HG03045 (cell line): Measurements from ENCODE around the gene GYG2.
"Not testable (repeated sequence)": the region's sequence is repeated elsewhere in the genome, so short reads cannot be mapped to it uniquely, and the experiment has no call there.

Experiments
- ATAC-seq: cut with Tn5 transposase; IDR thresholded peaks from one replicate; pipeline ENCODE4 v1.9.1; 2021; ENCODE audit warnings: mild to moderate bottlenecking, moderate library complexity; ENCODE audit not compliant: unreplicated experiment

GYG2 gene

DNA sequence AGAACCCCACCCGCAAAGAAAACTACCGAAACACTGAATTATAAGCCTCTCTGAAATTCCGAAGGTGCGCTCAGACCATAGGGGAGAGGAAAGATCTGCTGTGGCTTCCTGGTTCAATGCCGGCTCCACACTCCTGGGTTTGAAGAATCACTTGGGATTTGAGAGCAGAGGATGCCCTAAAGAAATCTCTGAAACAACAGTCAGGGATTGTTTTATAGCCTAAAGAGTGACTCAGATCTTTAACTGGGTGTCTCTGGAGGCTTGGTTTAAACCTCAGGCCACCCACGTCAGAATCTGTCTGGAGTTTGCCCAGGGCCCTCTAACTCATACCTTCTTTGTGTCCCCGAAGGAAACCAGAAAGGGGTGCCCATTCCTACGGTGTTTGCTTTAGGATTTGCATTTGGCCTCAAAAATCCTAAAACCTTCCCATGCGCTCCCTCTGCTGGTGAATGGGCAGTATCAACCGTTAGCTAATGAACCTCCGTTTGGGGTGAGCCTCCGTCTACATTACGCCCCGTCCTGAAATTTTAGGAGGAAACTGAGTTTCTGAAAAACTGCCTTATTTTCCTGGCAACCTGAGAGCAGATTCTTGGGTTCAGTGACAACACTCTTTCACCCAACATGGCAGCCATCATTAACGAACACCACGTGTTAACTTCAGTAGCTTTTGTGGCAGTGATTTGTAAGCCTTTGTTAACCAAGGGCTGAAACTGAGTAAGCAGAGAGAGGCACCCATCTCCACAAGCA, 16.4 kb upstream of the GYG2 start:
- not testable (repeated sequence) for ATAC-seq

DNA sequence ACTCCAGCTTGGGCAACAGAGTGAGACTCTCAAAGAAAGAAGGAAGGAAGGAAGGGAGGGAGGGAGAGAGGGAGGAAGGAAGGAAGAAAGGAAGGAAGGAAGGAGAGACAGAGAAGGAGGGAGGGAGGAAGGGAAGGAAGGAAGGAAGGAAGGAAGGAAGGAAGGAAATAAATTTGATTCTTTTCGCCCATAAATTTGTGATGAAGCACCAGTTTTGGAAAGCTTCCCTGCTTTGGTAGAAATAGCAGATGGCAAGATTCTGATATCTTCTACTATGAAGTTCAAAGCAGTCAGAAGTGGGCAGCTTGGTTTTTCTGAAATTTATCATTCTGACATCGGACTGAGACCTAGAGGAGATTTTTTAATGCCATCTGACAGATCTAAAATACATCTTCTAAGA, 11.7 kb upstream of the GYG2 start:
- no peak for ATAC-seq

DNA sequence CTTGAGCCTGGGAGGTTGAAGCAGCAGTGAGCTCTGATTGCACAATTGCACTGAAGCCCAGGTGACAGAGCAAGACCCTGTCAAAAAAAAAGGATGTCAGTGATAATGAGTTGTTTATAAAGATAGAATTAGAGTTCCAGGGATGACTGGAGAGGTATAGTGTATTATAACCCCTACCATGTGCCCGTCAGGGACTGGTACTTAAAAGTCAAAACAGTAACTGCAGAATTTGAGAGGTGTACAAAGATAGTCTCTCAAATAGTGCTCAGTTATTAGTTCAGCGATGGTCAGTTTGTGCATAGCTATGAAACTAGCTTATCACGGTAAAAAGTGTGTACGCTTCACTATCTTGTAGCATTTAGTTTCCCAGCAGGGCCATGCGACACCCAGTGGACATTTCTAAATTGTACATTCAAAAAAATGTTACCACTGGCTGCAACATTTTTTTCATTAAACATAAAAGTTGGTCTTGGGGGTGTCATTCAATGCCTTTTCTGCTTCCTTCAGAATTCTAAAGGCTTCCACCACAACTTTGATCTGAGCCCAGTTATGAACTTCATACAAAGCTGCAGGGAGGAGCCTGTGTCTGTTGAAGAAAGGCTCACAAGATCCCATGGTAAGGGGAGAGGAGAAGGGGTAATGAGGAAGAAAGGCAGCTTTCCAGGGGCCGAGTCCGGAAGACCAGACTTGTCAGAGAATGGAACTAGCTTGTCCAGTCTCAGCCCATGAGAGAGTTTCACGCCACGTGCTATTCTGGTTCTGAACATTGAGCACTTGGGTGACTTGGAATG, 9.2 kb upstream of the GYG2 start:
- ATAC-seq, result no peak

DNA sequence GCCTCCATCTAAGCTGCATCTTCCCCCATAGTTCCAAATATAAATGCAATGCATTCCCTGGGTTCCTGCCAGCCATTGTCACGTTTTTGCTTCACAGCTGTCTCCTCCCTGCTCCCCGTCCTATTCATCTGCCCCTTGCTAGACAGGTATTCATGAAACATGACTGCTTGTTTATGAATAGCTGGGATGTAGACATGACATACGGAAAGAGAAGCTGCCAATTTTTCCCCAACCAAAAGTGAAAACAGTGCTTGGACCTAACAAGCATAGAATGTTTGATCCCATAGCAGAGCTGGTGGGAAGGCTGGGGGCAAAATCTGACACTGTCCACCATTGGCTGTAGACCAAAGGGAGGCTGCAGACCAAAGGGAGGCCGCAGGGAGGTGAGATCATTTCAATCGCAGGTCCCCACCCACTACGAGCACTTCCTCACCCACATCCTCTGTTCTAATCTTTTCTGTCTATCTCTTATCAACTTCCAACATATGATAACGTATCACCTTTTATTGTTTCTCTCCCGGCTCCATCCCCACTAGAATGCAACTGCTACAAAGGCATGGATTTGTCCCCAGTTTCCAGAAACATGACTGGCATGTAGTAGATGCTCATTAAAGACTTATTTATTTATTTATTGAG, 8.5 kb upstream of the GYG2 start:
- no peak for ATAC-seq

DNA sequence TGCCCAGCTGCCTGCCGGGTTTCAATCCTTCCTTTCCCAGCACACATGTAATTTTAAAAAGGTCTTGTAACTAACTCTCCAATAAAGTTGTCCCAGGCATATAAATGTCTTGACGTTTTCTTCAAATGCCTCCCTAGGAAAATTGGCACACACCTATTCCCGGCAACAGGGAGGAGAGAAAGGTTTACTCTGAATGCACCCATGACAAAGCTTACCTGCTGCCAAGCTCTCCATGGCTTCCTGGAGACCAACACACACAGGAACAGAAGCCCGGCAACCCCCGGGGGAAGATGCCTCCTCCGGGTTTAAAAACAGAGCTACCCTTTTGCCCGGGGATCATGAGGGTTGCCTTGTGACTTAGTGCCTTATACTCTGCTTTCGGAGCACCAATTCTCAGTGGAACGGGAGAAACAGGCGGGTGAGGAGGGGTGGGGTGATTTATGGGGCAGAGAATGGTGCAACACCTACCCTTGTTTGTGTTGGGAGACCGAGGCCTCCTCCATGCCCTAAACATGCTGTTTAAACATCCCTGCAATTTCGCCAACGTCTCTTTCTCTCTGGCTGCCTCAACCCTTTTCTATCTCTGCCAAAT, 4.8 kb upstream of the GYG2 start:
- no peak for ATAC-seq

DNA sequence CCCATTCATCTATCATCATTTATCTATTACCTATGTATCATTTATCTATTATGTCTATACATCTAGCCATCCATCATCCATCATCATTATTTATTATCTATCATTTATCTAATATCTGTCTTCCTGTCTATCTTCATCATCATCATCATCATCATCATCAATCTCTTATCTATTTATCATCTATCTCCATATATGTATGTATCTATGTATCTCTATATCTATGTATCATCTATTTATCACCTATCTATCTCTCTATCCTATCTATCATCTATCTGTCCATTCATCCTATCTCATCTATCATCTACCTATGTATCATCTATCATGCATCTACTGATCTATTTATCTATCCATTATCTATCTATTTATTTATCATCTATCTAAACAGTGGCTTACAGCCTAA, 3.8 kb upstream of the GYG2 start:
- ATAC-seq, result no peak

DNA sequence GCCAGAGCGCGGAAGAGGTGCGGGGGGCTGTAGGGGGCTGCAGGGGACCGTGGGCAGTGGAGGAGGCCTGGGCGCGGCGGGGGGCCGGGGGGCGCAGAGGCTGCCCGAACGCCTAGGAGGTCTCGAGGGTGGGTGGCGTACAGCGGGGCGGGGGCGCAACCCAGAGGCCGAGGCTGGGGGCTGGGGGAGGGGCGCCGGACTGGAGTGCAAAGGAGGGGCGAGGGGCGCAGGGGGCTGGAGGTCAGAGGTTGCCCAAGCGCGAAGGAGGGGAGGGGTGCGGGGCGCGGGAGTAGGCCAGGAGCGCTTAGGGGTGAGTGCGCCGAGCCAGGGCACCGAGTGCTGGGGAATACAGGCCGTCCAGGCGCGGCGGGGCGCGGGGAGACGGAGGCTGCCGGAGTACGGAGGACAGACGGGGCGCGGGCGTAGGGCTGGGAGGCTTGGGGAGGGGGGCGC, 255 bp downstream of the GYG2 start:
- ATAC-seq, result no peak

DNA sequence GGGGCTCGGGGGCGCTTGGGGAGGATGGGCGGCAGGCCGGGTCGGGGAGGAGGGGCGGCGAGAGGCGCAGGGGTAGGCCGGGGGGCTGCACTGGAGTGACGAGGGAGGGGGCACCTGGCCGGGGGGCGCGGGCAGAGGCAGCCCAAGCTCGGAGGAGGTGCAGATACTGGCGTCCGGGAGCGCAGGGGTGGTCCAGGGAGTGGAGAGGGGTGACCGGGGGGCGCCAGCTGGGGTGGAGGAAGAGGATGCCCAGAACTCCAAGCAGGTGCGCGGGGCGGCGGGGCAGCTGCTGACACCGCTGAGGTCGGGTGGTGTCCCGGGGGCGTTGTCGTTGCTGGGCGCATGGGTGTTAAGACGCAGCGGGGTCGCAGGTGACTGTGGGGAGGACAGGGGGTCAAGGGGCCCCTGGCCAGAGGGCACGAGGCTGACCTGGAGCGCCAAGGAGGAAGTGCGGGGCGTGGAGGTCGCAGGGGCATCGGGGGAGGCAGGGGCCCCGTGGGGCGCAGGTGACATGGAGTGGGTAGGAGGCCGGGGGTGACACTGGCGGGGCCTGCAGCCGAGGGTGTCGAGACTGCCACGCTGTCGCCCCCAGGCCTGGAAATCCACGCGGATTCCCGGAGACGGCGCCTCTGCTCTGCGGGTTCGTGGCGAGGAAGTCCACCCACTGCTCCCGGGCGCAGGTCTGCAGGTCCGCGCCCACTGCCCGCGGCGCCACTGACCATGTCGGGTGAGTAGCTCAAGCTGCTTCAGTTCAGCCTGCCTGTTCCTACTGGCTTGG, 928 bp downstream of the GYG2 start:
- no peak for ATAC-seq

DNA sequence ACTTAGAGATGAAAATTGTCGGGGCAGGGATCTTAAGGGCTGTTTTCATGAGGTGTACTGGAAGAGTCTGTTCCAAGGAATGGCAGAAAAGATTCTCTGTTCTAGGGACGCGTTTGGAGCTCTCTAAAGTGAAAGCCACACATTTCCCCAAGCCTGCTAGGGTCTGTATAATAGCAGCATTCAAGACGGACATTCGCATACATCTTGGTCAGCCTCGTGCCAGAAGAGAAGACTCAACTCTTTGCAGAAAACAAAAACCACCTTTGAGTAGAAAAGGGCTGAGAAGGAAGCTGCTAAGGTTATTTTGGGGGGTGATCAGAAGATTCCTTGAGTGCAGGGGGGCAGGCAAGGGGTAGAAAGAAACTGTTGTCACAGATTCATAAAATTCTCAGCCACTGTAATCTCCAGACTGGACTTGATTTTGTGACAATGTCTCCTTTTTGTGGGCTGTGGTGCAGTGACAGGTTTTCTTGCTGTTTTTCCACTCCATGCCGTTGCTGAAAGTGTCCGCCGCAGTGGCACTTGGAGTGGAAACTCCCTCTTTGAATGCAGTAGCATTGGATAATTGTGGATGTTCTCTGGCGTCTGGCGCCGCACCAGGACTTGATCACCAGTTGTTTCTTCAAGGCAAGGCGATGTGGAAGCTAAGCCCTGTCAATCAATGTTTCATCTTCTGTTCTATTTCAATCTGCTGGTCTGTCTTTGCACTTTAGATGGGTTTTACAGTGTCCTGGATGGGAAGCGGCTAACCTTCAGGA, 2.9 kb downstream of the GYG2 start:
- ATAC-seq, result no peak

DNA sequence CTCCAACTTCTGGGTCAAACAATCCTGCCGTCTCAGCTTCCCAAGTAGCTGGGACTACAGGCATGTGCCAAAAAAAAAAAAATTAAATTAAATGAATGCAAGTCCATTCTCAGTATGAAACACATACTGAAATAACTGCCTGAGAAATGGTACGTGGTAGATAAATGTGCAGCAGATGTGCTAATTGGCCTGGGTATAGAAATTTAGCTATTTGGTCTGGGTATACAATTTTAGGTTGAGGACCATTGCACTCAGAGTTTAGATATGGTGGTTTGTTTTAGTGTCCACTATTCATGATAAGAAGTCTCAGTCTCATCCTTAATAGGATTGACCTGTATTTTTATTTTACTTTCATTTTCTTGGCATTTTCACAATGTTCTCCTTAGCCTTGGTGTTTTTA, 9.2 kb downstream of the GYG2 start:
- no peak for ATAC-seq

DNA sequence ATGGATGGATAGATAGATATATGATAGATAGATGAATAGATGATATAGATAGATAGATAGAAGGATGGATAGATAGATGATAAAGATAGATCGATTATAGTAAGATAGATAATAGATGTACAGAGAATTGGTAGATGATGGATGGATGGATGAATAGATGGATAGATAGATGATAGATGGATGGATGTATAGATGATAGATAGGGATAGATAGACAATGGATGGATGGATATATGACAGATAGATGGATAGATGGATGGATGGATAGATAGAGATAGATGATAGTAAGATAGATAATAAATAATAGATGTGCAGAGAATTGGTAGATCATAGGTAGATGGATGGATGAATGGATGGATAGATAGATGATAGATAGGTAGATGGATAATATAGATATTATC, 12.2 kb downstream of the GYG2 start:
- ATAC-seq, result no peak

DNA sequence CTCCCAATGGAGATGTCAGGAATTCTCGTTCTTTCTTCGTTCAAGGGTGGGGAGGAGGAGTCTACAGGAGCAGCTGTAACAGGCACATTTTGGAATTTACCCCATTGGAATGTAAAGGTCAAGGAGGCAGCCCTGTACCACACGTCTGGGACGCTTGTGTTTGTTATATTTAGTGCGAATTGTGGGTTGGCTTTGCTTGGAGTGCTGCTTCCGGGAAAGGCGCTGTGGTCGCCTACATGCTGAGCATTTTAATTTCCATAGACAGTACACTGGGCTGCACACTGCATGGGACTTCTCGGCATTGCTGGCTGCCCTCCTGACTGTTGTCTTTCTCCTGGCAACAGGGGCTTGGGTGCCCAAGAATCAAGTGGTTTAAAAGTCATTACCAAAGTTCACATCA, 12.8 kb downstream of the GYG2 start:
- no peak for ATAC-seq

DNA sequence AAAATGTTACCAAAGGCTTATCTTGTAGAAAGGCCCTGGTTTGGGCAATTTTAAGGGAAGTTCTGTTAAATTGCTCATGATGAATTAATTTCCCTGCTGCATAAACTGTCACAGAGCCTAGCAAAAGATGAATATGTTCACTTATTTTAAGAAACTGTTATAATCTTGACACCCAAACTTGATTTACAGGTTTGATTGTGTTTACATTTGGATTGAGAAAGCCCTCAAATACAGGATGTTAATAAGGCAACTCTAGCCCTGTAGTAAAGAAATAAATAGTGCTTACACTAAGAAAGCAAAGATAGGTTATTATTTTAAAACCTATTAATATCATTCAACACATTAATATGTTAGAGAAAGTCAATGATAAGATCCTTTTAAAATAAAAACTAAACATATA, 18.3 kb downstream of the GYG2 start:
- ATAC-seq, result no peak

DNA sequence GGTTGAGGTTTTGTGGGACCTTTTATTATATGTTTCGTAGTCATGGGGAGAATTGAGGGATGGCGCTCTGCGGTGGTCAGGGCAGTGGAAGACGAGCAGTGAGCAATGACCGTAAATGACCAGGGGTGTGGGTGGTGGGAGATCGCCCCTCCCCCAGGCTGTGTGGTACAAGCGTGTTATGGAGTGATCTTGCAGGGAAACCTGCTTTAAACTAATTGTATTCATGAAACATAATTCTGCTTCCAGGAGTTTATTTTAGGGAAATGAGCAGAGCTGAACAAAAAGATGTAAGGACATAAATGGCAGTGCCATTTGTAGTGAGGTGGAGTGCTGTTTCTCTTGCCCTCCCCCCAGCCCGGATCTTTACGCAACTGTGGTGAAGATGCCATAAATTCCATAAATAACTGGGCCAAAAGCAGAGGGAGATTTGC, 20.2 kb downstream of the GYG2 start:
- ATAC-seq, result no peak

DNA sequence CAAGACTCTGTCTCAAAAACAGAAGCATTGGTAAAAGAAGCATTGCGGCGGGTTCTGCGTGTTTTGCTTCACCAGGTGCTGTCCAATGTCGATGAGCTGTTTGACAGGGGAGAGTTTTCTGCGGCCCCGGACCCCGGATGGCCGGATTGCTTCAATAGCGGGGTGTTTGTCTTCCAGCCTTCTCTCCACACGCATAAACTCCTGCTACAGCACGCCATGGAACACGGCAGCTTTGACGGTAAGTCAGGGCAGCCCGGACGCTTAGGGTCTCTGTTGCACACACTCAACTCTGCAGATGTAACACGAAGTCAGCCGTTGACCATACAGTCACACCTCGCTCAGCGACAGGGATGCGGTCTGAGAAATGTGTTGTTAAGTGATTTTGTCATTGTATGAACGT, 26.2 kb downstream of the GYG2 start:
- no peak for ATAC-seq

DNA sequence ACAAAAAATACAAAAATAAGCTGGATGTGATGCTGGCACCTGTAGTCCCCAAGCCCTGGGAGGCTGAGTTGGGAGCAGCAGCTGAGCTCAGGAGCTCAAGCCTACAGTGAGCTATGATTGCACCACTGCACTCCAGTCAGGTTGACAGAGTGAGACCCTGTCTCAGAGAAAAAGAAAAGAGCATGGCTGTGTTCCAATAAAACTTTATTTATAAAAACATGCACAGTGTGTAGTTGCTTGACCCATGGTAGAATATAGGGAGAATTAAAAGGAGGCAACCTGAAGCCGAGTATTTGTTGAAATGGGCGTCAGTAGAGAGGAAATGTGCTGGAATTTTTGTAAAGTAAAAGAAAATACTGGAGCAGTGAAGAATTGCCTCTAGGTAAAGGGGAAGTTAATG, 27.0 kb downstream of the GYG2 start:
- no peak for ATAC-seq

DNA sequence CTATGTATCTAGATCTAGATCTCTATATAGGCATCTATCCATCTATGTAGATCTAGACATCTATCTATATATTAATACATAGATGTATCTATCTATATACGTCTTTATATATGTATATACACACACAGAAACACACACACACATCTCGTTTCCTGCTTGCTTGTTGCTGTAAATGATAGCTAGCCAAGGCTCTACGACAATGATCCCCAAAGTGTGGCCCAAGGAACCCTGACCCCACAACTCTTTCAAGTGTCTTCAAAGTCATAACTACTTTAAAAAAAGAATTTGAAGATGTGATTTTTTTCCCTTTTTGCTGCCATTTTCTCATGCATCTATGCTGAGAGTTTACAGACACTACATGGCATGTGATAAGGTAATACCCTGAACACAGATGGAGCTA, 28.8 kb downstream of the GYG2 start:
- no peak for ATAC-seq

DNA sequence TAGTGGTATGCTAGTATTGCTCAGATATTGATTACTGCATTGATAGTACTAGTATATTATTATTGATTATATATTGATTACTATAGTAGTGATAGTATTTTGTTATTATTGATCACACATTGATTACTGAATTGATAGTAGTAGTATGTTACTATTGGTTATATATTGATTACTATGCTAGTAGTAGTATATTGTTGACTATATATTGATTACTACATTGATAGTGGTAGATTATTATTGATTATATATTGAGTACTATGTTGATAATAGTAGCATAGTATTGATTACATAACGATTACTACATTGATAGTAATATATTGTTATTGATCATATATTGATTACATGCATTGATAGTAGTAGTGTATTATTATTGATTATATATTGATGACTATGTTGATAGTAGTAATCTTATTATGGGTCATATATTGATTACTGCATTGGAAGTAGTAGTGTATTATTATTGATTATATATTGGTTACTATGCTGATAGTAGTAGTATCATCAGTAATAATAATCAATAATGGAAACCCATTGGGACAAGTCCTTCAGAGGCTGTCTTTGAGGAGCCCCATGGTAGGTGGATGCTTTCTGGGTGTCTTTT, 30.6 kb downstream of the GYG2 start:
- no peak for ATAC-seq

DNA sequence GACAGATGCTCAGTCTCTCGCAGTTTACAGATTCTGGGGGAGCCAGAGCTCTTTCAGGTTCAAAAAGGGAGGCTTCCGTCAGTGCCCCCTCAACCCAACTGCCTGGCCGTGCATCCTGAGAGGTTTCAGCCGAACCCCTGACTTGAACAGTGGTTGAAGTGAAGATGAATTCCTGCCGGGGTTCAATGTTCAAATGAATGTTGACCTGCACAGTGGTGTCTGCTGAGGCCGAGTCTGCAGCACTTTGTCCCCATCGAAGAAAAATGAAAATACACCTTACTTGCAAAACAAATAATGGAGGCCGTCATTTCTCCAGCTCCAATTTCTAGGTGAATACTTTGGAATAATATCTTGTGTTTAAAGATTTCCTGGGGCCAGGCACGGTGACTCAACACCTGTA, 33.7 kb downstream of the GYG2 start:
- ATAC-seq, result no peak

DNA sequence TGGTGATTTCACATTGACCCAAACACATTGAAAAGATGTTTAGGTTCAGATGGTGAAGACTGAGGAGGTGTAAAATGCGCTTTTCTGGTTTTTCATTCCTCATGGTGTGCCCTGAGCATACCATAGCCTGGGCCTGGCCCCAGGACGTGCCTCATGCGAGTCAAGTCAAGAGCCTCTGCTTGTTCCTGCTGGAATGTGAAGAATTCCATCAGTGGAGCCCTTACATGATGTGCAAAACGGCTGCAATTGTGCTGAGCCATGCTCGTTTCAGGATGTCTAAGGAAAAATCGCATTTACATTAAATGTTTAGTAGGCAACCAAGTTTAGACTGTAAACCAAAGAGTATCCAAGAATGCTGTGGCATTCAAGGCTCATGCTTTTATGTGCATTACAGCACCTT, 34.9 kb downstream of the GYG2 start:
- ATAC-seq, result no peak
